ENCODE results near the gene PCGF5.
"Not testable (repeated sequence)": the region's sequence is repeated elsewhere in the genome, so short reads cannot be mapped to it uniquely, and the experiment has no call there.

Gene PCGF5

GRCh38 chr10:91220194-91220953 is at the start of gene PCGF5:
PCGF5 (plus strand) TSS chr10:91220663; CDS start chr10:91222872, 2,209 bp downstream.
- DNase-seq (ENCODE audit: low read depth in 2 of 3, low spot score in 2 of 3), result peak; percentile 81 to 88 (median 85)

DNA sequence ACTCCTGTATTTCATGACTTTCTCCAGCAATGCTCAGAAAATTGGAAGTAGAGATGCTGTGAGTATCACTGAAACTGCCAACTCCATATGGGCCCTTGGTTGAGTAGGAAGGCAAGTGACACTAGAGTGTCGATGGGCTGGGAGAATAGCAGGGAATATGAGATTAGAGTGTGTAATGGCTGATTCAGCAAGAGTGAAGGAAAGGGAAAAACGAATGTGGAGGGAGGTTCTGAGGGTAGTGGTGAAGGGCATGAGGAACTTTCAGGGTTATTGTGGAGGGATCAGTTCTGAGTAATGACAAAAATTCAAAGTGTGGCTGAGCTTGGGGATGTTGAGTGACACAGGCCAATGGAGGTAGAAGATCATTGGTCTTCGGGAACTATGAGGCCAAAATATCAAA is 49.0 kb upstream of the PCGF5 start:
- no peak for DNase-seq (ENCODE audit: low read depth in 2 of 3, low spot score in 2 of 3)

- DNase-seq (ENCODE audit: low read depth in 2 of 3, low spot score in 2 of 3), result no peak
Measured at GRCh38 chr10:91172348-91172747, 48.1 kb upstream of the PCGF5 start.

DNA sequence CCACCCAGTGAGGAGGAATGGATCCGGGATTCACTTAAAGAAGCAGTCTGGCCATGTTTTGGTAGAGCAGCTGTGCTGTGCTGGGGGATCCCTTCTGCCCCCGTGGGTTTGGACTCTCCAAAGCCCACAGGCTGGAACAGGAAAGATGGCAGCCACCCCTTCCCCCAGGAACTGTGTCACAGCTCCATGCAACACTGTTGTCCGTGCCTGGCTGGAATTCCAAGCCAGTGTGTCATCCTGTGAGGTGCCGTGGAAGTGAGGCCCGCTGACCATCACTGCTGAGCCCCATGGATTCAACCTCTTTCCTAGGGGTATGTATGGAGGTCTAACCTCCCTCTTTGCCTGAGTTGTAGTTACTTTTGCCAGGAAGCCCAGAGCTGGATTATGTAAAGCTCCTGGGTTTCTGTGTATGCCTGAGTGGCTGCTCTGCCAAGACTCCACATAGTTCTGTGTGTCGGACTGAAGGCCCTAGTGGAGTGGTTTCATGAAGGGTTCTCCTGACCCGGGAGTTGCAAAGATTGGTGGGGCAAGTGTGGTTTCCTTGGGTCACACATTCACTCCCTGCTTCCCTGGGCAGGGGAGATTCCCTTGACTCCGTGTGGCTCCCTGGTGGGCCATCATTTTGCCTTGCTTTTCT is 35.1 kb upstream of the PCGF5 start:
- no peak for DNase-seq (ENCODE audit: low read depth in 2 of 3, low spot score in 2 of 3)

DNA sequence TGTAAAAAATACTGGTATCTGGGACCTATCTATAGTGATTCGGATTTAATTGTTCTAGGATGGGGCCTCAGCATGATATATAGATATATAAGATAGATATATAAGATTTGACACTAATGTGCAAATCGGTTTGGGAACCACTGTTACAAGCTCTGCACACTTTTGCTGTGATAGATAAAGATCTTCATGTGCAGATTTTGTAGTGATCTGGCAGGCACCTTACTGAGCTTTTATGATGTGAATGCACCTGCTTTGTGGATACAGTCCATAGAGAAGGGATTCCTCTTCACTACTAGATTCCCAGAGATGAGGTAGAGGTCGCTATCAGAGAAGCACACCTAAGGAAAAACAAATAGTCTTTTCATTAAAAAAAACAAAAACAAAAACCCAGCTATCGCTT is 33.3 kb upstream of the PCGF5 start:
- no peak for DNase-seq (ENCODE audit: low read depth in 2 of 3, low spot score in 2 of 3)

GRCh38 chr10:91188010-91188409 is 32.5 kb upstream of the PCGF5 start:
- DNase-seq (ENCODE audit: low read depth in 2 of 3, low spot score in 2 of 3), result not testable (repeated sequence)

DNA sequence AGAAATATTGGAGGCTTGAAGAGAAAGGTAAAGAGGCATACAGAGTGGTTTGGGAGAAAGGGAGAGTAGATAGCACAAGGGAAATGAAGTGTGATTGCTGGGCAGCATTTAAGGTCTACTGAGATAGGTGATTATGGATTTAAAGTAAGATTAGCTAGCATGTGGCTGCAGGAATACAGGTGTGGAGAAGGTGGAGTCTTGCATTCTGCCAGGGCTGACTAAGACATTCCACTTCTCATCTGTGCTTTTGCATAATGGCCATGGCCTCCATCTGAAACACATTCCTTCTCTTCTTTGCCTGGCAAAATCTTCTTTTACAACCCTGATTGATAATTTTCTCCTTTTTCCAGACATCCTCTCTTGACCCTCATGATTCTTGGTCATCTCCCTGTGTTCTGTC is 31.6 kb upstream of the PCGF5 start:
- no peak for DNase-seq (ENCODE audit: low read depth in 2 of 3, low spot score in 2 of 3)

DNA sequence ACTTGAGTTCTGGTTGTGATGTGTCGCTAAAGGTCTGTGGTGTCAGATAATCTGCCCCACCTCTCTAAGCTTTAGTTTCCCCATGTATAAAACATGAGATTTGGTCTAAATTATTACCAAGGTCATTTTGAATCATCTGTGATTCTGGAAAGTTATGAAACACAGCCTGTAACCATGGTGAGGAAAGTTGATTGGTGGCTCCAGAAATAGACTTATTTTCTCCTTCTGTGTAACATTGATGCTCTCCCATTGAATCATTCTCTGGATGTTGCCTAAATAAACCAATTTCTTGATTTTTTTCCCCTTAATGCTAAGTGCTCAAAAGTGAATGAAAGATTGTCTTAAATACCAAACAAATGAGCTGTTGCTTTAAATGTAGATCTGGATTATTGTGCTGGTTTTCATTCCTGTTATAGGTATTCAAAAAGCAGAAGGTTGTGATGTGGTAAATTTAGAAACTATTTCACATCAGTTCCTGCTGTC is 30.0 kb upstream of the PCGF5 start:
- DNase-seq (ENCODE audit: low read depth in 2 of 3, low spot score in 2 of 3), result no peak

DNA sequence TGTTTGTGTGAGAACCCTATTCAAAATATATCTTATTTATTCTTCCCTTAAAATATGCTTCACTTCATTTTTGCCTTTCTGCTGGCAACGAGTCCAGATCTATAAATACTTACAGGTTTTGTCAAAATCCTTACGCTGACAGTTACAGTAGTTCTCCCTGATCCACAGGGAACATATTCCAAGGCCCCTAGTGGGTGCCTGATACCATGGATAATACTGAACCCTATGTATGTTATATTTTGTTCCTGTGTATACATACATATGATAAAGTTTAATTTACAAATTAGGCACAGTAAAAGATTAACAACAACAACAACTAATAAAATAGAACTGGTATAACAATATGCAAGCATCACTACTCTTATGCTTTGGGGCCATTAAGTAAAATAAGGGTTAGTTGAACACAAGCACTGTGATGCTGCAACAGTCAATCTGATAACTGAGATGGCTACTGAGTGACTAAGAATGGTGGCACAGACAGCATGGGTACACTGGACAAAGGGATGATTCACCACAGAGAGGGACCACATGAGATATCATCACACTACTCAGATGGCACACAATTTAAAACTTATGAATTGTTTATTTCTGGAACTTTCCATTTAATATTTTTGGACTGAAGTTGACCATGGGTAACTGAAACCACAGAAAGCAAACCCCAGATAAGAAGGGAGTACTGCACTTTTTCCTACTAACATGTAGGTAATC is 29.4 kb upstream of the PCGF5 start:
- DNase-seq (ENCODE audit: low read depth in 2 of 3, low spot score in 2 of 3), result no peak

DNA sequence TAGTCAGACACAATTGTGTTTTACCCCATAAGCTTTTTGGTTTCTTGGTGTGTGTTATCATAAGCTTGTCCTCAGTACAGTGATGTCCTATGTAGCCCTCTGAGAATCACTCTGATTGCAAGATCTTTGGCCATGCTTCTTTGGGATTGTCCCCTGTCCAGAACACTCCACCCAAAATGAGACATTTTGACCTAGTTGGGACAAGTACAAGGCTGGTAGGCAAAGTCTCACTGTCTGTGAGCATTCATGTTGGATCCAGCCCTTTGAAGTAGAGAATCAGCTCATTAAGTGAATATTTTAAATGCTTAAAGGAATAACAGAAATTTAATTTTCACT is 28.9 kb upstream of the PCGF5 start:
- DNase-seq (ENCODE audit: low read depth in 2 of 3, low spot score in 2 of 3), result no peak

GRCh38 chr10:91194497-91195179 is 25.8 kb upstream of the PCGF5 start:
- DNase-seq (ENCODE audit: low read depth in 2 of 3, low spot score in 2 of 3), result no peak

DNA sequence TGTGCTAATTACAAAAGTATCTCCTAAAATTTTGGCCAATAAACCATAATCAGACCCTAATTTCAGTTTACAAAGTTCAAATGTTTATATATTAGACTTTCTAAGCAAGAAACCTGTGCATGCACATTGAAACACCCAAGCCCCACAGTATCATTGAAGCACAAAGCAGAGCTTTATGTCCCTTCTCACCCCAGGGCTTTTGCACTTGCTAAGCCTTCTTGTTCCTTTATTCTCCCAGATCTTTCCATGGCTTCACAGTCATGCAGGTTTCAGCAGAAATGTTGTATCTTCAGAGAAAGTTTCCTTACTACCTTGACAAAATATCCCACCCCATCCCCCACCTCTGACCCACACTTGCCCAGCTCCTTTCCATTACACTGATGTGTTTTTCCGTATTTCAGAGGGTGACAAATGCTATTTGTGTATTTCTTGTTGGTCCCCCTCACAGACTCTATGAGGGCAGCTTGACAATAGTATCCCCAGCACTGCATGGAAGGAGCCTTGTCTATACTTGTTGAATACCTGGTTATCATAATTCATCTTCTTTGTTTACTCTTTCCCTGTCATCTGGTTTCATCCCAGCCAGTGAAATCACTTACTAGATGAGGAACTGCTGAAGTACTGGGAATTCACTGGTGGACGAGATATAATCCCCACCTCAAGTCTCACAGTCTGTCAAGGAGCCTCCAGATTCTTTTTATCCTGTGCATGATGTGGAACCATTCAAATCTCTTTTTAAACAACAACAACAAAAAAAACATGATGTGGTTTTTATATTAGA is 24.0 kb upstream of the PCGF5 start:
- no peak for DNase-seq (ENCODE audit: low read depth in 2 of 3, low spot score in 2 of 3)

GRCh38 chr10:91197127-91197526 is 23.3 kb upstream of the PCGF5 start:
- DNase-seq (ENCODE audit: low read depth in 2 of 3, low spot score in 2 of 3), result no peak

GRCh38 chr10:91198781-91199180 is 21.7 kb upstream of the PCGF5 start:
- no peak for DNase-seq (ENCODE audit: low read depth in 2 of 3, low spot score in 2 of 3)

- no peak for DNase-seq (ENCODE audit: low read depth in 2 of 3, low spot score in 2 of 3)
Measured at GRCh38 chr10:91200314-91201212, 19.9 kb upstream of the PCGF5 start.

- DNase-seq (ENCODE audit: low read depth in 2 of 3, low spot score in 2 of 3), result no peak
Measured at GRCh38 chr10:91201213-91201996, 19.1 kb upstream of the PCGF5 start.

GRCh38 chr10:91206427-91206826 is 14.0 kb upstream of the PCGF5 start:
- no peak for DNase-seq (ENCODE audit: low read depth in 2 of 3, low spot score in 2 of 3)

DNA sequence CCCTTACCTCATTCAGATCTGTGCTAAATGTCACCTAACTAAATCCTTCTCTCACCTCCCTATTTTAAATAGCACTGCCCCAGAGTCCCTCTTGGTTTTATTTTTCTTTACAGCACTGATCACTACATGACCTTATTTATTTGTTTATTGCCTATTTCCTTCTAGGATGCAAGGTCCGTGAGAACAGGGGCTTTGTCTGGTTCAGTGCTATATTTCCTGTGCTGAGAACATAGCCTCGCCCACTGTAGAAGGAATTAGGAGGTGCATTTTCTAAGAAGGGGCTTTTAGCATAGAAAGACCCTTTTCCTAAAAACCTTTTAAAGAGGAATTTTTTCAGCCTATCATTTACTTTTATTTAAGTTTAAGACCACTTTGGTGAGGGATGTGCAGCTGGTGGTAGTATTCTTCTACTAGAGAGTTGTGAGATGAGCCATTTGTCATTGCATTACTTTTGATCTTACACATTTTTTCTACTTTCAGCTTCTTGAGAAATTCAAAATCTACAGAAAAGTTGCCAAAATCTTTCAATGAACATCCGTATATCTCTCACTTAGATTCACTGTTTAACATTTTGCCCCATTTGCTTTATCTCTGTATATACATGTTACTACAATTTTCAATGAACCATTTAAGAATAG is 13.5 kb upstream of the PCGF5 start:
- no peak for DNase-seq (ENCODE audit: low read depth in 2 of 3, low spot score in 2 of 3)

GRCh38 chr10:91208642-91209041 is 11.8 kb upstream of the PCGF5 start:
- no peak for DNase-seq (ENCODE audit: low read depth in 2 of 3, low spot score in 2 of 3)

All from activated CD8-positive, alpha-beta memory T cell treated with anti-CD3 and anti-CD28 coated beads for 48 hours (primary cell).